ENCODE measurements around the gene SNX22.
"Not testable (repeated sequence)": the region's sequence is repeated elsewhere in the genome, so short reads cannot be mapped to it uniquely, and the experiment has no call there.

The SNX22 gene

GRCh38 chr15:64151727-64152506, at the start of gene SNX22:
TSS of gene SNX22 (plus strand) at chr15:64151731. CDS start at chr15:64151776, 45 bp downstream.
- DNase-seq (ENCODE audit: low read depth): no peak

- DNase-seq (ENCODE audit: low read depth): no peak
Observed at GRCh38 chr15:64102497-64102896, 49.0 kb upstream of the SNX22 start.

- no peak for DNase-seq (ENCODE audit: low read depth)
Observed at GRCh38 chr15:64105113-64105704, 46.3 kb upstream of the SNX22 start.

- DNase-seq (ENCODE audit: low read depth): no peak
Observed at GRCh38 chr15:64107337-64107736, 44.2 kb upstream of the SNX22 start.

GRCh38 chr15:64110108-64110701, 41.3 kb upstream of the SNX22 start:
- not testable (repeated sequence) for DNase-seq (ENCODE audit: low read depth)

GRCh38 chr15:64110950-64111678, 40.4 kb upstream of the SNX22 start:
- DNase-seq (ENCODE audit: low read depth): no peak

GRCh38 chr15:64111679-64112050, 39.9 kb upstream of the SNX22 start:
- no peak for DNase-seq (ENCODE audit: low read depth)

GRCh38 chr15:64112073-64112772, 39.3 kb upstream of the SNX22 start:
- no peak for DNase-seq (ENCODE audit: low read depth)

- DNase-seq (ENCODE audit: low read depth): no peak
Observed at GRCh38 chr15:64112904-64113303, 38.6 kb upstream of the SNX22 start.

- no peak for DNase-seq (ENCODE audit: low read depth)
Observed at GRCh38 chr15:64117759-64118487, 33.6 kb upstream of the SNX22 start.

- DNase-seq (ENCODE audit: low read depth): not testable (repeated sequence)
Observed at GRCh38 chr15:64120322-64120721, 31.2 kb upstream of the SNX22 start.

- no peak for DNase-seq (ENCODE audit: low read depth)
Observed at GRCh38 chr15:64121614-64122013, 29.9 kb upstream of the SNX22 start.

- no peak for DNase-seq (ENCODE audit: low read depth)
Observed at GRCh38 chr15:64122444-64122843, 29.1 kb upstream of the SNX22 start.

GRCh38 chr15:64122936-64123351, 28.6 kb upstream of the SNX22 start:
- no peak for DNase-seq (ENCODE audit: low read depth)

GRCh38 chr15:64125978-64126377, 25.6 kb upstream of the SNX22 start:
- DNase-seq (ENCODE audit: low read depth): no peak

GRCh38 chr15:64127521-64128270, 23.8 kb upstream of the SNX22 start:
- DNase-seq (ENCODE audit: low read depth): no peak

GRCh38 chr15:64130159-64130558, 21.4 kb upstream of the SNX22 start:
- DNase-seq (ENCODE audit: low read depth): no peak

GRCh38 chr15:64131547-64131946, 20.0 kb upstream of the SNX22 start:
- DNase-seq (ENCODE audit: low read depth): no peak

GRCh38 chr15:64132217-64132616, 19.3 kb upstream of the SNX22 start:
- no peak for DNase-seq (ENCODE audit: low read depth)

- DNase-seq (ENCODE audit: low read depth): no peak
Observed at GRCh38 chr15:64133623-64134344, 17.7 kb upstream of the SNX22 start.

Data from activated T-cell treated with anti-CD3 and anti-CD28 coated beads for 24 hours (primary cell).